ENCODE data around the gene SEC62.

- TF ChIP-seq EZH2phosphoT487 (IDR thresholded peaks at IDR 0.05; ENCODE audit: insufficient read depth, low read depth) = no peak
- no peak for TF ChIP-seq EZH2 (IDR thresholded peaks at IDR 0.05; ENCODE audit: insufficient read depth, poor library complexity, severe bottlenecking)
Measured at GRCh38 chr3:170044795-170045244, 78.2 kb downstream of the SEC62 start.
